EL (cell line): ENCODE results near the gene TRABD.
"Not testable (repeated sequence)": the region's sequence is repeated elsewhere in the genome, so short reads cannot be mapped to it uniquely, and the experiment has no call there.

Experiments
- DNase-seq: peaks from one replicate; pipeline ENCODE4 v3.0.0-alpha.2; 2016

Gene TRABD

GRCh38 chr22:50189849-50190181 lies 4.1 kb downstream of the TRABD start:
- DNase-seq: no peak

- DNase-seq: peak; percentile 61
Measured at GRCh38 chr22:50190182-50190940, 4.6 kb downstream of the TRABD start.

GRCh38 chr22:50190941-50191741 lies 5.4 kb downstream of the TRABD start:
- DNase-seq: no peak

- no peak for DNase-seq
Measured at GRCh38 chr22:50192436-50193204, 6.9 kb downstream of the TRABD start.

- DNase-seq: no peak
Measured at GRCh38 chr22:50193621-50194020, 7.9 kb downstream of the TRABD start.

- no peak for DNase-seq
Measured at GRCh38 chr22:50194037-50194805, 8.5 kb downstream of the TRABD start.

GRCh38 chr22:50196256-50196655 lies 10.5 kb downstream of the TRABD start:
- no peak for DNase-seq

GRCh38 chr22:50197000-50197800 lies 11.5 kb downstream of the TRABD start:
- DNase-seq: no peak

GRCh38 chr22:50197856-50198623 lies 12.3 kb downstream of the TRABD start:
- DNase-seq: no peak

- DNase-seq: no peak
Measured at GRCh38 chr22:50198624-50199017, 12.9 kb downstream of the TRABD start.

GRCh38 chr22:50199251-50199721 lies 13.6 kb downstream of the TRABD start:
- no peak for DNase-seq

- no peak for DNase-seq
Measured at GRCh38 chr22:50199829-50200460, 14.2 kb downstream of the TRABD start.

- peak; percentile 88 for DNase-seq
Measured at GRCh38 chr22:50200461-50201190, 14.9 kb downstream of the TRABD start, which contains the start of gene SELENOO. Gene SELENOO (plus strand): TSS chr22:50201011. CDS start chr22:50201037, 26 bp downstream.

- no peak for DNase-seq
Measured at GRCh38 chr22:50201191-50202129, 15.7 kb downstream of the TRABD start.

- no peak for DNase-seq
Measured at GRCh38 chr22:50202130-50202666, 16.5 kb downstream of the TRABD start.

GRCh38 chr22:50203288-50203687 lies 17.6 kb downstream of the TRABD start:
- no peak for DNase-seq

GRCh38 chr22:50204571-50204970 lies 18.9 kb downstream of the TRABD start:
- no peak for DNase-seq

- DNase-seq: not testable (repeated sequence)
Measured at GRCh38 chr22:50204998-50205397, 19.3 kb downstream of the TRABD start.
